T-helper 2 cell treated with Interferon-gamma antibody and Interleukin-4, amounts not matched to agents 5 μg/mL and 100 μg/mL, for 36 hours (primary cell): ENCODE data around the gene SLC25A51.
"Not testable (repeated sequence)": the region's sequence is repeated elsewhere in the genome, so short reads cannot be mapped to it uniquely, and the experiment has no call there.

Experiments used
- DNase-seq: peaks from one replicate; pipeline ENCODE4 v3.0.0; 2021; ENCODE audit warnings: low spot score
- H3K27ac Mint-ChIP-seq: one replicate; pipeline ENCODE4 v1.8.0; 2021; ENCODE audit warnings: mild to moderate bottlenecking, mixed read lengths
- H3K27me3 Mint-ChIP-seq: one replicate; pipeline ENCODE4 v1.8.0; 2021; ENCODE audit warnings: low read depth, mixed read lengths
- H3K36me3 Mint-ChIP-seq: one replicate; pipeline ENCODE4 v1.8.0; 2021; ENCODE audit warnings: low read depth, mixed read lengths
- H3K4me1 Mint-ChIP-seq: one replicate; pipeline ENCODE4 v1.8.0; 2021; ENCODE audit warnings: low read depth, mixed read lengths
- H3K4me3 Mint-ChIP-seq: one replicate; pipeline ENCODE4 v1.8.0; 2022; ENCODE audit warnings: mild to moderate bottlenecking, moderate library complexity, mixed read lengths
- H3K9me3 Mint-ChIP-seq: one replicate; pipeline ENCODE4 v1.8.0; 2021; ENCODE audit warnings: mixed read lengths

Gene SLC25A51

DNA sequence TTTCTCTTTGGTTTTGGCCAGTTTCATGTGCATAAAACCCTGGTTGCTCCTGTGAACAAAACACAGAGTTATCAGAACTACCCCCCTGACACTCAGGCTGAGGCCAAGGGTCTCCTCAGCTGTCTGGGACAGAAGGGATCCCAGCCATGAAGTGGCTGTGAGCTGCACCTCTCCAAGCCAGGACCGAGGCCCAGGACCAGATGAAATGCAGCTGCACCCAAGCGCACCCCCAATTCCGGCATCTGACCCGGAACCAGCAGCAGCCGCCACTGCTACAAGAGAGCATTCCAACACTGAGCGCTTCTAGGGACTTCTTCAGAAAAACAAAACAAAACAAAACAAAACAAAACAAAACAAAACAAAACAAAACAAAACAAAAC, 16.0 kb upstream of the SLC25A51 start:
- Mint-ChIP-seq H3K9me3 (no peaks in the 10 kb centered on the region), H3K27ac (no peak overlapping the region), H3K4me1 (no peaks in the 10 kb centered on the region), H3K27me3 (no peaks in the 10 kb centered on the region), H3K4me3 (no peak overlapping the region), H3K36me3 (no peaks in the 10 kb centered on the region)
- no peak for DNase-seq

DNA sequence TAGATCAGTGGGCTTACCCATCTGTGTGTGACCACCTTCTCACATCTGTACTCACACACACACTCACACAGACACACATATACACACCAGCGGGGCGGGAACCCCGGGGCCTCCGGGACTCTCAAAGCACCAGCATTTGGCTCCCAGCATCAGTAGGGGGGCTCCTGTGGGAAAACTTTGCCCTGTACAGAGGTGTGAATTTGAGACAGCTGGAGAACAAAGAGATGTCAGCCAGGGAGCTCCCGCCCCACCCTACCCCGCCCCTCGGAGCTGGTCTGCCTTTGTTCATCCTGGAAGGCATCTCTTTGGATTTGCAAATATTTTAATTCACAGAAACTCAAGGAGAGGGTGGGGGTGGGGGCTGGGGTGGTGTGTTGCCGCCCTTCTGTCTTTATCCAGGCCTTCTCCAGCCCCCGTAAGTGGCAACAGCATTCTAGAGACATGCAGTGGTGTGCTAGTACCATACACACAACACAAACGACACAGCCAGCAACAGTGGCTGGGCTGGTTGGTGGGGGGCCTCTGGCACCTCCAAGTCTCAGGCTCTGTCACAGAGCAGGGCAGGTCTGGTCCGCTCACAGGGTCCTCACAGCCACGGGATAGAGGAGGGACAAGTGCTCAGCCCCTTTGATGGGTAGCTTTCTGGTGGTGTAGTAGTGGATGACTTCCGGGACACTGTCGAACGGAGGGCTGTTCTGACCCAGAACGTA, 15.5 kb upstream of the SLC25A51 start:
- H3K9me3 Mint-ChIP-seq, result no peaks in the 10 kb centered on the region
- H3K27me3 Mint-ChIP-seq, result no peaks in the 10 kb centered on the region
- H3K27ac Mint-ChIP-seq, result no peak overlapping the region
- DNase-seq, result no peak
- H3K4me1 Mint-ChIP-seq, result no peaks in the 10 kb centered on the region
- no peak overlapping the region for H3K4me3 Mint-ChIP-seq
- H3K36me3 Mint-ChIP-seq, result no peaks in the 10 kb centered on the region

DNA sequence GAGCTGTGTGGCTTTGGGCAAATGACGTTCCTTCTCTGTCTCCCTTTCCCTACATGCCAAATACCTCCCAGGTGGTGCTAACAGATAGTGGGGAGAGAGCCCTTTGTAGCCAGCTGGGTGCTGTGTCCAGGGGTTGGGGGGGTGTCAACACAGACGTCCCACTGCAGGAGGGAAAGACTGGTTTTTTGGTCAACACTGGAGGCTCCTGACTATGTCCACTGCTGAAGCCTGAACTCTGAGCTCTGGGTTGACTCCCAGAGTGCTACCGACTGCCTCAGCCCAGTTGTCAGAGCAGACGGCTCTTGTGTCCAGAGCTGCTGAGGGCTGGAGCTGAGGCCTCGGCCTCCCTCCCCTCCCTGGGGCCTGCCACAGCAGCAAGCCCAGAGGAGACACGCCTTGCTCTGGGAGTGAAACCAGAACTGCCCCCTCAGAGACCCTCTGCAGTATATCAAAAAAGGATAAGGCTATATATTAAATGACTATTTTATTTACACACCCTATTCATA, 14.8 kb upstream of the SLC25A51 start:
- no peak overlapping the region for H3K27ac Mint-ChIP-seq
- H3K36me3 Mint-ChIP-seq, result no peaks in the 10 kb centered on the region
- no peaks in the 10 kb centered on the region for H3K27me3 Mint-ChIP-seq
- no peaks in the 10 kb centered on the region for H3K9me3 Mint-ChIP-seq
- no peak overlapping the region for H3K4me3 Mint-ChIP-seq
- DNase-seq, result no peak
- no peaks in the 10 kb centered on the region for H3K4me1 Mint-ChIP-seq

DNA sequence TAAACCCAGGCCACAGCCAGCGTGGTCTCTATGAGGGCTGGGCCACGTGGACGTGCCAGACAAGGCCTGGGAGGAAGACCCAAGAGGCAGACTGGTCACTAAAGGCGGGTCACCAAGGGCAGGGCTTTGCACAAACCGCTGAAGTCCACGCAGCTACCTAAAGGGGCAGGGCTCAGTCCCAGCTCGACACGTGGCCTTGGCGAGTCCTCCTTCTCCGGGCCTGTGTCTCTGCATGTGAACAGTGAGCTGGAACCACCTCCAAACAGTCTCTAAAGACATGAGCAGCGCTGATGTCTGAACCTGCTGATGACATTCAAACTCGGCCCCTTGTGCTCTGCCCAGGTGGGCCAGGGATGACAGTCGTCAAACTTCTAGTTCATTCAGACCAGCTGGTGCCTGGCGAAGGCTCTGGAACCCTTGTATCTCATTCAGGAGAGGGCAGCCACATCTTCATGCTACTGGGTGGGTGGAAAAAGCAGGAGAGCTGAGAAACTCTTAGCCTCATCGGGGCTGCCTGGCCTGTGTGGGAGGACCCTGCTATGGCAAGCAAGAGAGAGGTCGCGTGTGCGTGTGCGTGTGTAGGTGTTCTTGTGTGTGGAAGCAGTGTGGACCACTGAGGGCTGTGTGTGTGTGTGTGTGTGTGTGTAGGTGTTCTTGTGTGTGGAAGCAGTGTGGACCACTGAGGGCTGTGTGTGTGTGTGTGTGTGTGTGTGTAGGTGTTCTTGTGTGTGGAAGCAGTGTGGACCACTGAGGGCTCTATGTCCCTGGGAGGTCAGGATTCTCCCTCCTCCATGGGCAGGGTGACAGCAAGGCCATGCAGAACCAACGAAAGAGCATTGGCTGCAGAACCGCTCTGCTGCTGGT, 14.1 kb upstream of the SLC25A51 start:
- Mint-ChIP-seq H3K27ac (no peak overlapping the region), H3K4me3 (no peak overlapping the region), H3K27me3 (no peaks in the 10 kb centered on the region), H3K4me1 (peaks cover 2% of the 10 kb centered on the region), H3K9me3 (no peaks in the 10 kb centered on the region), H3K36me3 (no peaks in the 10 kb centered on the region)
- DNase-seq, result no peak

DNA sequence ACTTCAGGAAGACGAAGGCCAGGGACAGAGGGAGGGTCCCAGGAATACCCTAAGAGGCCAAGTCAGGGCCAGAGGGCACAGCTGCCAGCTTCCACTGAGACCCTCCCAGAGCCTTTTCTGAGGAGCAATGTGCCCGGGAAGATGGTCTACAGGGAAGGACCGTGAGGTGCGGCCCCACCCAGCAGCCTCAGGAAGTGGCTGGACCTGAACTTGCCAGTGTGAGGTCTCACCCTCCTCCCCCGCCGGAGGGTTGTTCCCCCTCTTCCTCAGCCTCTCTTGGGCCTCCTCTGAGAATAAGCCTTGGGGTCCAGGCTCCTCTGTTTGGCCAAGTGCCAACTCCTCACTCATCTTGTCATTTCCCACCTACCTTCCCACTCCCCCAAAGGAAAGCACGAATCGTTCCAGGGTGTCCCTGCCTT, 13.4 kb upstream of the SLC25A51 start:
- H3K36me3 Mint-ChIP-seq, result no peaks in the 10 kb centered on the region
- peaks cover 2% of the 10 kb centered on the region for H3K4me1 Mint-ChIP-seq
- no peak overlapping the region for H3K4me3 Mint-ChIP-seq
- DNase-seq, result no peak
- no peaks in the 10 kb centered on the region for H3K27me3 Mint-ChIP-seq
- H3K9me3 Mint-ChIP-seq, result no peaks in the 10 kb centered on the region
- no peak overlapping the region for H3K27ac Mint-ChIP-seq

DNA sequence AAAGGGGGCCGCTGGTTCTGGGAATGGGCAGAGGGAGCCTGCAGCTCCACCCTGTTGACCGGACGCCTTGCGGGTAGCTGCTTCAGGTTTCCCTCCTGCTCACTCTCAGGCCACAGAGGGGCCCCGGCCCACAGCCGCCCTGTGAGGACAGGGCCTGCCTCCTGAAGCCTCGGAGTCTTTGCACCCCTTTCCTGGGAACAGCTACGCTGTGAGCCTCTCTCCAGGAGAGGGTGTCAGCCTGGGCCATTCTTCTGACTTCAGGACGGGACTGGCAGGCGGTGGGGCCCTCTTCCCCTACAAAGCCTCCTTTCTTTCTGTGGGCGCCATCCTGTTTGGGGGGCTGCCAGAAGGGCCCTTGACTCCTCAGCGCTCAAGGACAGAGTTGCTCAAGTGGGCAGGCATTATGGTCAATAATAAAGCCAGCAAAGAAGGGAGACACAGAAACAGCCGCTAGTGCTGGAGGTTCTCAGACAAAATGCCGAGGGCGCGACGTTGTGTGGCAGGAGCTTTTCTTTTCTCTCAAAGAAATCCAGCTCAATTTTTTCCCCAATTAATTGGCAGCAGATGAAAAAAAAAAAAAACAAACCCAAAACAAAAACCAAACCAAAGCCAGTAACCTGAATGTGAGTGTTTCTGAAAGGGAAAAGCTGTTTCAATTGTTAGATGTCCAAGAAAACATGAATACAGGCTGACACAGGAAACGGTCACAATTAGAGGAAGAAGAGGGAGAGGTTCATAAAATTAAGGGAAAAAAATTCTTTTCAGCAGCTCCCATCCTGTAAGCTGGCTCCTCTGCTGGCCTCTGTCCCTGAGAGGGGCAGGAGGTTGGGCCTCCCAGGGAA, 12.8 kb upstream of the SLC25A51 start:
- Mint-ChIP-seq H3K4me3 (no peak overlapping the region), H3K9me3 (no peaks in the 10 kb centered on the region), H3K27me3 (no peaks in the 10 kb centered on the region), H3K36me3 (no peaks in the 10 kb centered on the region), H3K4me1 (peaks cover 2% of the 10 kb centered on the region), H3K27ac (no peak overlapping the region)
- no peak for DNase-seq

DNA sequence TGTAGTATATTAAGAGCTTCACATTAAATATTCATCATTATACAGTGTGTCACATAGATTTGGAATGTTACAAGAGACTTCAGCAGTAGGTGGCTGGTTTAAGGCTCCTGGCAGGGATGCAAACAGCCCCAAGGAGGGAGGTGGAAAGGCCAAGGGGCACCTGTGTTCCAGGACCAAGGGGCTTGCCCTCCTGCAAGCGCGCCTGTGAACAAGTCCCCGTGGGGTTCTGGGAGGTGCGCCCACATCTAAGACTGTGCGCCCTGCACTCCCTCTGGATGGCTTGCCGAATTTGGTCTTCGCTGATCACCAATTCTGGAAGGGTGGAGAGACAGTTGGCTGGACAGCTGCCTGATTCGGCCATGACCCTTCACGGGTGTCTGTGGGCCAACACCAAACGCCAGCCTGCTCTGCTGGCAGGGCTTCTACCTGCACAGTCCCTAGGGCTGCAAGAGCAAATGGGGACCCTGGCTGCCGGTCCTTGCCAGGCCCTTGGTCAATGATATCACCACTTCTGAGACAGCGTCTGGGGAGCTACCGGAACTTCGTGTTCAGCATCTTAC, 12.1 kb upstream of the SLC25A51 start:
- no peaks in the 10 kb centered on the region for H3K36me3 Mint-ChIP-seq
- no peaks in the 10 kb centered on the region for H3K27me3 Mint-ChIP-seq
- no peak for DNase-seq
- H3K27ac Mint-ChIP-seq, result no peak overlapping the region
- H3K4me3 Mint-ChIP-seq, result no peak overlapping the region
- H3K9me3 Mint-ChIP-seq, result no peaks in the 10 kb centered on the region
- peaks cover 2% of the 10 kb centered on the region for H3K4me1 Mint-ChIP-seq

DNA sequence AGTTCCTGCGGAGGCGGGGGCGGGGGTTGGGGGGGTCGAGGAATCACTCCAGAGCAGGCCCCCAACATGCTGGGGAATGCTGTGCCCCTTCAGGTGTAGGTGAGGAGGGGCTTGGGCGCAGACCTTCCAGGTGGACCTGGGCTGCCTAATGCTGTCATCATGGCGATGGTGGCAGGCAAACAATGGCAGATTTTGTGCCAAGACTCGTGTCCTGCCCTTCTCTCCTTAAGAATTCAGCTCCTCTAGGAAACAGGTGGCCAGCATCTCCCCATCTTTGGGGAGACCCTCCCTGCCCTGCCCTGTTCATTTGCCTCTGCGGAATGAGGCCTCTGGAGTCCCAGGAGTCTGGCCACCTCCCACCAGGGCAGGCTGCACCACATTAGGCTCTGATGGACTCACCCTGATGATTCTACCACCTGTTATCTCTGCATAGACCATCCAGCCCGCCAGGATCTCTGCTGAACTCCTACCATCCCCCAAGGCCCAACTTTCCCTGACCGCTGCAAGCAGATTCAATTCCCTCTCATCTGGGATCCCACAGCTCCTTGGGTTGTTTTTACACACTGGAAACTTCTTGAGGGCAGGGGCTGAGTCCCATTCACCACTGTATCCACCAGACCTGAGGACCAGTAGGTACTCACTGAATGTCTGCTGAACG, 10.9 kb upstream of the SLC25A51 start:
- Mint-ChIP-seq H3K4me1 (peaks cover 2% of the 10 kb centered on the region), H3K36me3 (no peaks in the 10 kb centered on the region), H3K4me3 (no peak overlapping the region), H3K27ac (no peak overlapping the region), H3K9me3 (no peaks in the 10 kb centered on the region), H3K27me3 (no peaks in the 10 kb centered on the region)
- no peak for DNase-seq

DNA sequence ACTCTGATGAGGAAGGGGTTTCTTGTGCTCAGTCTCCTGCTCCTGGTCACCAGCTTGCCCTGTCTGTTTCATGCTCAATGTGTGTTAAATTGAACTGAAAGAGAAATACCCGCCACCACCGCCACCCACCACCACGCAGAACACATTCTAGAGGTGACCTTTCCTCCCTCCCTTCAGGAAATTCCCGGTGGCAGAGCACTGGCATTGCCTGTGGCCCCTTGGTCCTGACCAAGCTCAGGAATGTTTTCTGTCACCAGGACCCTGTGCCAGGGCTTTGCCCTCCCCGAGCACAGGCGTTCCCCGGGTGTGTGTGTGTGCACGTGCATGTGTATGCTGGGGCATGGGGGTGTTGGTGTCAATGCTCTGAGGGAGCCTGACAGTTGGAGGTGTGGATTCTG, 10.2 kb upstream of the SLC25A51 start:
- DNase-seq, result no peak
- H3K27ac Mint-ChIP-seq, result no peak overlapping the region
- H3K4me1 Mint-ChIP-seq, result peaks cover 2% of the 10 kb centered on the region
- no peak overlapping the region for H3K4me3 Mint-ChIP-seq
- no peaks in the 10 kb centered on the region for H3K36me3 Mint-ChIP-seq
- H3K9me3 Mint-ChIP-seq, result no peaks in the 10 kb centered on the region
- no peaks in the 10 kb centered on the region for H3K27me3 Mint-ChIP-seq

DNA sequence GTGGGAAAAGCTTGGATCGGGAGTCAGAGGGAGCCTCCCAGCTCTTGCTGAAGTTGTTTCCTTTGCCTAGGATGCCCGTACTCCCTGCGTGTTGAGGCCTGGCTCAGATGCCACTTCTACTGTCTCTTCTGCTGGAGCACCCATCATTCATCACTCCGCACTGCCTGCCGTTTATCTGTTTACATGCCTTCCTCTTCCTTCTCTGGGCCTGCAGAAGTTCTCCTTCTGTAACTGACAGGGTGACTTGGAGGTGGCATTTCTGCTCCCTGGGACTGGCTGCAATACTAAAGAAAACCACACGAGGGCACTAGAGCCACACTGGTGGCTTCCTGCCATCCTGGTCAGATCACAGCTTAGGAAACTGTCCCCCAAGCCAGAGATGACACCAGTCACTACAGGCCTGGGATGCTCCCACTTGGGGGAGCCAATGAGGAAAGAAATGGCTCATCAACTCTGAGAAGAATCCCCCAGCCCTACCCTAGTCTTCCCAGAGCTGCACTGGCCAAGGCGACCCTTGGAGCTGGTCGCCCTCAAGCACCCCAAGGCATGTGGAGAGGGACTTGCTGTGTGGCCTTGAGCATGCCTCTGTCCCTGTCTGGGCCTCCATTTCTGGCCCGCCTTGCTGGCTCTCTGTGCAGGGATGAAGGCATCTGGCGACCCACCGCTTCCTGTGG, 9.7 kb upstream of the SLC25A51 start:
- H3K27ac Mint-ChIP-seq, result no peak overlapping the region
- H3K4me3 Mint-ChIP-seq, result no peak overlapping the region
- H3K9me3 Mint-ChIP-seq, result no peaks in the 10 kb centered on the region
- H3K27me3 Mint-ChIP-seq, result no peaks in the 10 kb centered on the region
- peak; percentile 71 for DNase-seq
- H3K36me3 Mint-ChIP-seq, result no peaks in the 10 kb centered on the region
- peaks cover 2% of the 10 kb centered on the region for H3K4me1 Mint-ChIP-seq

DNA sequence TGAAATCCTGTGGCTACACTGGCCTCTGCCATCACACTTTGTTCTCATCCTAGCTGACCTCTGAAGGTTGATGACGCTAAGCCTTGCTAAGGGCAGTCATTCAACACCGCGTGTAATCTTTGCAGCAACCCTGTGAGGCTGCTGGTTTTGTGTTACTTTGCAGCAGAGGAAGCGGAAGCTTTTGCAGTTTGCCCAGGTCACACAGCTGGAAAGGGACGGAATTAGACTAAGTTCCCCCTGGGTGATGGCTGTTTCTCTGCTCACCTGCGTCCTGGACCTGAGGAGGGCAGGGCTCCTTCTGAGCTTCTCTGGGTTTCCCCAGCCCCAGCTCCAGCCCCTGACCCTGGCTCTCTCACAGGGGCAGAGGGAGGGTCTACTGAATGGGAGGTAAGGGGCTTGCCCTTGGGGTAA, 7.3 kb upstream of the SLC25A51 start:
- Mint-ChIP-seq H3K27ac (no peak overlapping the region), H3K4me1 (peaks cover 2% of the 10 kb centered on the region), H3K9me3 (no peaks in the 10 kb centered on the region), H3K27me3 (no peaks in the 10 kb centered on the region), H3K36me3 (no peaks in the 10 kb centered on the region), H3K4me3 (no peak overlapping the region)
- no peak for DNase-seq

DNA sequence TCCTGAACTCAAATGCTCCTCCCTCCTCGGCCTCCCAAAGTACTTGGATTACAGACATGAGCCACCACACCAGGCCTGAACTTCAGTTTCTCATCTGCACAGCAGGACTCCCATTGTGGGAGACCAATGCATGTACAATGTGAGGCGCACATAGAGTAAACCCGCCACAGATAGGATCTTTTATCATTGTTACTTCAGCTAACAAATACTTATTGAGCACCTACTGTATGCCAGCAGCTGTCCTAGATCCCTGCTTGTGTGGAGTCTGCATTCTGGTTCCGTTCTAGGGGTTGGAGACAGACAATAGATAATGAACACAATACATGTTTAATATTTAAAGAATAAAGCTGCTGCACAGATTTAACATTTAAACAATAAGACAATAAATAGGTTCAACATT, 6.3 kb upstream of the SLC25A51 start:
- Mint-ChIP-seq H3K4me3 (no peak overlapping the region), H3K9me3 (no peaks in the 10 kb centered on the region), H3K4me1 (peaks cover 4% of the 10 kb centered on the region), H3K27me3 (no peaks in the 10 kb centered on the region), H3K36me3 (no peaks in the 10 kb centered on the region), H3K27ac (no peak overlapping the region)
- DNase-seq, result no peak

DNA sequence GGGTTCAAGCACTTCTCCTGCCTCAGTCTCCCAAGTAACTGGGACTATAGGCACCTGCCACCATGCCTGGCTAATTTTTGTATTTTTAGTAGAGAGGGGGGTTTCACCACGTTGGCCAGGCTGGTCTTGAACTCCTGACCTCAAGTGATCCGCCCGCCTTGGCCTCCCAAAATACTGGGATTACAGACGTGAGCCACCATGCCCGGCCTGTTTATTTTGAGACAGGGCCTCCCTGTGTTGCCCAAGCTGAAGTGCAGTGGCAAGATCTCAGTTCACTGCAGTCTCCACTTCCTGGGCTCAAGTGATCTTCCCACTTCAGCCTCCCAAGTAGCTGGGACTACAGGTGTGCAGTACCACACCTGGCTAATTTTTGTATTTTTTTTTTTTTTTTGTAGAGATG, 5.9 kb upstream of the SLC25A51 start:
- not testable (repeated sequence) for H3K4me3 Mint-ChIP-seq, H3K36me3 Mint-ChIP-seq, H3K27ac Mint-ChIP-seq, DNase-seq, H3K9me3 Mint-ChIP-seq, H3K27me3 Mint-ChIP-seq, H3K4me1 Mint-ChIP-seq
